Measurements from ENCODE around the gene FMN1. TPM values are rescaled to one million over a fixed set of nuclear protein-coding genes. Genes with fewer than 3 reads are reported as not detected.

Gene FMN1
- polyA plus RNA-seq, 2 donors: 1.0 to 2.1 TPM

DNA sequence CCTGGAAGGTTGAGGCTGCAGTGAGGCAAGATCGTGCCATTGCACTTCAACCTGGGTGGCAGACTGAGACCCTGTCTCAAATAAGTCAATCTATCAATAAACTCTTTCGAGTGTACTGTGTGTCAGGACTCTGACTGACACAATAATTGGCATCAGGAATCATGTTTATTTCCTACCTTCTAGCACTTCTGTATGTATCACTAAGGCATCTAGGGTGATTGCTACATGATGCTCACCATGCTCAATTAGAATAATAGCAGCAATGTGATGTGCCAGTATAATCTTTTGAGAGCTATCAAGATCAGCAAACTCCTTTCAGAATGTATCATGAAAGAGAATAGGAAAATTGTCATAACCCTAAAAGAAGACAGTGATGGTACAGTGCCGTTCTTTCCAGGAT is 95.3 kb downstream of the FMN1 start:
- WGBS, 2 donors: 89 to 92% methylated on average over 3 of the region's 3 CpGs

DNA sequence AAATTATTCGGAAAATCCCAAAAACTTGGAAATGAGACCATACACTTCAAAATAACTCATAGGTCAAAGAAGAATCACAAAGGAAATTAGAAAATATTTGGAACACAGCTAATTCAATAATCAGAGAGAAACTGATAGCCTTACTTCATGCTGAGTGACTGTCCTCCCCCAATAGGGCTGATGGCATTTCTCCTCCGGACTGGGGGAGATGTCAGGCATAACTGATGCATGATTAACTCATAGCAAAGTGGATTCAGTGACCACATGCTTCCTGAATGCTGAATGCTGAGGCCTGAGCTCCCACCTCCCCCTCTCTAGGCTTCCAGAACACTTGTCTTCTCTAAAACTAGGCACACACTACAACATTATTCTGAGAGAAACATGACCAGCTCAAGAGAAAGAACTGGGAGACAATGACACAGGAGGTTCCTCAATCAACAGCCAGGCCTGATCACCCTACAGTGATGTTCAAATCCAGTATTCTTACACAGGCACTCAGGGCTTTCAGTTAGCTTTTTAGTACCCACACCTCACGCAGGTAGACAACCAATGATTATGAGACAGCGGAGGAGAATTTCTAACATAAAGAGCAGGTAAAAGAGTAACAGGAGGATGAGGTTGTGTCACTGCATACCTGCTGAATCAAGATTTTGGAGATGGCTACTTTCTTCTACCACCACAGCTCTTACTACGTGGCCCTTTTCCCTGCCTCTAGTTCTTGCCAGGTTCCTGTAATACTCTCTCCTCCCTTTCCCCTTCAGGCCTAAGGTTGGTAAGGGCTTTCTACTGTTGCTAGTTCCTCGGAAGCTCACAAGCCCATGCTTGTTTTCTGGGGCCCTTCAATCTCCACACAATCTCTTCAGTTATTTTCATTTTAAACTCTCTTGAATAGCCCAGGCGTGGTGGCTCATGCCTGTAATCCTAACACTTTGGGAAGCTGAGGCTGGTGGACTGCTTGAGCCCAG is 96.1 kb downstream of the FMN1 start:
- H3K27ac ChIP-seq (ENCODE audit: low read depth in 2 of 2, low read length in 1 of 2): no peak overlapping the region
- no peaks in the 10 kb centered on the region for H3K4me1 ChIP-seq (ENCODE audit: control insufficient read depth in 2 of 2, insufficient read depth in 2 of 2, low read length in 1 of 2)
- no peaks in the 10 kb centered on the region for H3K27me3 ChIP-seq (ENCODE audit: control insufficient read depth in 1 of 2, insufficient read depth in 2 of 2, low read length in 2 of 2)
- H3K9me3 ChIP-seq (ENCODE audit: control insufficient read depth in 2 of 2, insufficient read depth in 1 of 2, low read depth in 1 of 2, low read length in 1 of 2): no peaks in the 10 kb centered on the region
- no peaks in the 10 kb centered on the region for H3K36me3 ChIP-seq (ENCODE audit: control insufficient read depth in 2 of 2, insufficient read depth in 2 of 2, low read length in 1 of 2)
- no peak overlapping the region for H3K4me3 ChIP-seq (ENCODE audit: low read depth in 1 of 2, low read length in 2 of 2)
- WGBS, 2 donors: 70 to 81% methylated on average over 7 of the region's 7 CpGs

More for the DNA sequence above, 95.3 kb downstream of the FMN1 start:
- H3K4me1 ChIP-seq (ENCODE audit: control insufficient read depth in 2 of 2, insufficient read depth in 2 of 2, low read length in 1 of 2): no peaks in the 10 kb centered on the region
- no peak overlapping the region for H3K4me3 ChIP-seq (ENCODE audit: low read depth in 1 of 2, low read length in 2 of 2)
- no peaks in the 10 kb centered on the region for H3K9me3 ChIP-seq (ENCODE audit: control insufficient read depth in 2 of 2, insufficient read depth in 1 of 2, low read depth in 1 of 2, low read length in 1 of 2)
- no peaks in the 10 kb centered on the region for H3K36me3 ChIP-seq (ENCODE audit: control insufficient read depth in 2 of 2, insufficient read depth in 2 of 2, low read length in 1 of 2)
- H3K27me3 ChIP-seq (ENCODE audit: control insufficient read depth in 1 of 2, insufficient read depth in 2 of 2, low read length in 2 of 2): no peaks in the 10 kb centered on the region
- H3K27ac ChIP-seq (ENCODE audit: low read depth in 2 of 2, low read length in 1 of 2): no peak overlapping the region

DNA sequence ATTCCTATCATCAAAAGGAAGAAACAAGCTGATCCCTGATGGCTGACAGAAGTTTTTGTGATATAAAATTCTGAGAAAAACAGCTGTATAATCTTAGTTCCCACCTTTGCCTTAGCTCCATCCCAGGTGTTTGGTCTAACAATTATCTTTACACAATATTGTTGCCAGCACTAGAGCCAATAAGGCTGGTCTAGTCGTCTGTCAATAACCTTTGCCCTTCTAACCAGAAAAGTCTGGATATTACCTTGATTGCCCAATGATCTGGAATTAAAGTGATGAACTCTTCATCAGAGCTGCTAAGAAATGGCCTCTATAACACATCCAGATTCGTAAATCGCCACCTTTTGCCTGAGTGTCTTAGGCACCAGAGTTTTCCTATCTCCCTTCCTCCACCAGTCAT is 98.4 kb downstream of the FMN1 start:
- 82 to 91% methylated on average over 3 of the region's 3 CpGs for WGBS, 2 donors
- Histone ChIP-seq H3K27me3 (ENCODE audit: control insufficient read depth in 1 of 2, insufficient read depth in 2 of 2, low read length in 2 of 2) (no peaks in the 10 kb centered on the region), H3K36me3 (ENCODE audit: control insufficient read depth in 2 of 2, insufficient read depth in 2 of 2, low read length in 1 of 2) (no peaks in the 10 kb centered on the region), H3K27ac (ENCODE audit: low read depth in 2 of 2, low read length in 1 of 2) (no peak overlapping the region), H3K4me3 (ENCODE audit: low read depth in 1 of 2, low read length in 2 of 2) (no peak overlapping the region), H3K9me3 (ENCODE audit: control insufficient read depth in 2 of 2, insufficient read depth in 1 of 2, low read depth in 1 of 2, low read length in 1 of 2) (no peaks in the 10 kb centered on the region), H3K4me1 (ENCODE audit: control insufficient read depth in 2 of 2, insufficient read depth in 2 of 2, low read length in 1 of 2) (peaks cover 0 to 3% of the 10 kb centered on the region in 2 donors)

DNA sequence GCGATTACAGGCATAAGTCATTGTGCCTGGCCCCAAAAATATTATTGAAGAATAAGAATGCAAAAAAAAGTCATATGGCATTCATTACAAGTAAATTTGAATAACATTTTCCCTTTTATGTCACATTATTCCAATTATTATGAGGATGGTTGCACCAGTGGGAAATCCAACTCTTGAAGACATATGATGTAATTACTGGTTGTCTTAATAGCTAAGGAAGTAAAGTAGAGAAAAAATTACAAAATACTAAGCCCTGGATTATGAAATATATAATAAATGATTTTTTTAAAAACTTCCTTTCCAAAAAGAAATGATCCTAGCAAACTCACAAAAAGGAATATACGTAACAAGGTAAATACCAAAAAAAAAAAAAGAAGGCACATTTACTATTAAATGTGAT is 98.9 kb downstream of the FMN1 start:
- Histone ChIP-seq H3K27ac (ENCODE audit: low read depth in 2 of 2, low read length in 1 of 2) (no peak overlapping the region), H3K27me3 (ENCODE audit: control insufficient read depth in 1 of 2, insufficient read depth in 2 of 2, low read length in 2 of 2) (no peaks in the 10 kb centered on the region), H3K4me3 (ENCODE audit: low read depth in 1 of 2, low read length in 2 of 2) (no peak overlapping the region), H3K4me1 (ENCODE audit: control insufficient read depth in 2 of 2, insufficient read depth in 2 of 2, low read length in 1 of 2) (peaks cover 0 to 3% of the 10 kb centered on the region in 2 donors), H3K36me3 (ENCODE audit: control insufficient read depth in 2 of 2, insufficient read depth in 2 of 2, low read length in 1 of 2) (no peaks in the 10 kb centered on the region), H3K9me3 (ENCODE audit: control insufficient read depth in 2 of 2, insufficient read depth in 1 of 2, low read depth in 1 of 2, low read length in 1 of 2) (no peaks in the 10 kb centered on the region)
- WGBS, 2 donors: 72 to 78% methylated on average over 2 of the region's 2 CpGs

DNA sequence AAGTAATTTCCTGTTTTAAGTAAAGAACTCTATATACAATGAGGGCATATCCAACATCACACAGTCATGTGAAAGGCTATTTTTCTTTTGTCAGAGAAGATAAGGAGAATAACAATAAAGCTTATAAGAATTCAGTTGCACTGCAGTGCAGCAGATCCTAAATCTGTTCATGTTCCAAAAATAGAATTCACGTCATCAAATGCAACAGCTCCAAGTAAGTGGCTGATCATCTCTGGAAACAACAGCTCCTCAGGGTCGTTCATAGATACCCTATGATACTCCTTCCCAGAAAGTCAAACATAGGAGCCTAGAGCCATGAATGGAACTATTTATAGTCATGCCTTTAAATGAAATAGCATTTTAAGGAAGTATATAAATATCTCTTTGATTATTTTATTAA is 100.2 kb downstream of the FMN1 start:
- Histone ChIP-seq H3K4me3 (ENCODE audit: low read depth in 1 of 2, low read length in 2 of 2) (no peak overlapping the region), H3K4me1 (ENCODE audit: control insufficient read depth in 2 of 2, insufficient read depth in 2 of 2, low read length in 1 of 2) (peaks cover 0 to 3% of the 10 kb centered on the region in 2 donors), H3K9me3 (ENCODE audit: control insufficient read depth in 2 of 2, insufficient read depth in 1 of 2, low read depth in 1 of 2, low read length in 1 of 2) (no peaks in the 10 kb centered on the region), H3K36me3 (ENCODE audit: control insufficient read depth in 2 of 2, insufficient read depth in 2 of 2, low read length in 1 of 2) (no peaks in the 10 kb centered on the region), H3K27me3 (ENCODE audit: control insufficient read depth in 1 of 2, insufficient read depth in 2 of 2, low read length in 2 of 2) (no peaks in the 10 kb centered on the region), H3K27ac (ENCODE audit: low read depth in 2 of 2, low read length in 1 of 2) (no peak overlapping the region)
- 47 to 56% methylated on average over 2 of the region's 2 CpGs for WGBS, 2 donors

DNA sequence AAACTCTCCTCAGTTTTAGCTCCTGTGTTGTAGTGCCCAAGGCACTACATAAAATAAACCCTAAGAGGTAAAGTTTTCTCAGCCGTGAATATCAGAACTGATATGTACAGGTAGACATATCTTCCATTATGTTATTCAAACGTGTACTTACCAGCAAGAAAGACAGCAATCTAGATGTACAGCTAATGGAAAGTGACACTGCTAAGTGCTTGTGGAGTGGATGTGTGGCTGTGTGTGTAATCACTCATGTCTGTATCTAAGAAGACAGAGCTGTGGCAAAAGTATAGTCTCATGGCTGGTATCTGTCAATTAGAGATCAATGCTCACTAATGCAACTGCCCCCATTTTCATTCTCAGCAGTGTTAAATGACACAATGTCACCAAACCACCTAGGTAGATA is 101.3 kb downstream of the FMN1 start:
- Histone ChIP-seq H3K4me1 (ENCODE audit: control insufficient read depth in 2 of 2, insufficient read depth in 2 of 2, low read length in 1 of 2) (peaks cover 0 to 3% of the 10 kb centered on the region in 2 donors), H3K4me3 (ENCODE audit: low read depth in 1 of 2, low read length in 2 of 2) (no peak overlapping the region), H3K27ac (ENCODE audit: low read depth in 2 of 2, low read length in 1 of 2) (no peak overlapping the region), H3K27me3 (ENCODE audit: control insufficient read depth in 1 of 2, insufficient read depth in 2 of 2, low read length in 2 of 2) (no peaks in the 10 kb centered on the region), H3K36me3 (ENCODE audit: control insufficient read depth in 2 of 2, insufficient read depth in 2 of 2, low read length in 1 of 2) (no peaks in the 10 kb centered on the region), H3K9me3 (ENCODE audit: control insufficient read depth in 2 of 2, insufficient read depth in 1 of 2, low read depth in 1 of 2, low read length in 1 of 2) (no peaks in the 10 kb centered on the region)
- 54 to 70% methylated on average over 2 of the region's 2 CpGs for WGBS, 2 donors

DNA sequence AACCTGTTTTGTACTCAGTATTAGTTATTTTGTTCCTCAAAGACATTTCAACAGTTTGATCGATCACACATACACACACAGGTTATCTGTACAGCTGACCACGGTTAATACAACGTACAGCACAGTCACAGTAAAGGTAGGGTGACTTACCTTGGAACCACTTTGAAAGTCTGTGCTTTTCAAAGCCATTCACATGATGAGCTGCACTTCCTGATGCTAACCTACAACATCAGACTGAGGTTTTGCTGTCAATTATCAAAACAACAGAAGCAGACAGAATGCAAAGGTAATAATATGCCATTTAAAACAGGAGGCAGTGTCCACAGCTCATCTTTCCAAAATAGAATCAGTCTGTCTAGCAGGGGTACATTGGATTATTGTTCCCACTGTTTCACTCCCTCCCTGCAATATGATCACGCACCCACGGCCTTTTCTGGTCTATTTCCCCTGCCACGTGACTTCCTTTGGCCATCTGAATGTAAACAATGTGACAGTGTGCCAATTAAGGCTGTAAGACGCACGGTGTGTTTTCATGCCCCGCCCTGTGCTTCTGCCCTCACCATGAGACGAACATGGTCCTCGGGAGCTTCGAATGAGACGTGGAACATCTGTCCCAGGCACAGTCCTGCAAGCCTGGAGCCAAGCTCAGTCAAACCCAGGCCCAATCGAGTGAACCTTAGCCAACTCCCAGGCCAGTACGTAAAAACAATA is 102.4 kb downstream of the FMN1 start:
- no peaks in the 10 kb centered on the region for H3K9me3 ChIP-seq (ENCODE audit: control insufficient read depth in 2 of 2, insufficient read depth in 1 of 2, low read depth in 1 of 2, low read length in 1 of 2)

DNA sequence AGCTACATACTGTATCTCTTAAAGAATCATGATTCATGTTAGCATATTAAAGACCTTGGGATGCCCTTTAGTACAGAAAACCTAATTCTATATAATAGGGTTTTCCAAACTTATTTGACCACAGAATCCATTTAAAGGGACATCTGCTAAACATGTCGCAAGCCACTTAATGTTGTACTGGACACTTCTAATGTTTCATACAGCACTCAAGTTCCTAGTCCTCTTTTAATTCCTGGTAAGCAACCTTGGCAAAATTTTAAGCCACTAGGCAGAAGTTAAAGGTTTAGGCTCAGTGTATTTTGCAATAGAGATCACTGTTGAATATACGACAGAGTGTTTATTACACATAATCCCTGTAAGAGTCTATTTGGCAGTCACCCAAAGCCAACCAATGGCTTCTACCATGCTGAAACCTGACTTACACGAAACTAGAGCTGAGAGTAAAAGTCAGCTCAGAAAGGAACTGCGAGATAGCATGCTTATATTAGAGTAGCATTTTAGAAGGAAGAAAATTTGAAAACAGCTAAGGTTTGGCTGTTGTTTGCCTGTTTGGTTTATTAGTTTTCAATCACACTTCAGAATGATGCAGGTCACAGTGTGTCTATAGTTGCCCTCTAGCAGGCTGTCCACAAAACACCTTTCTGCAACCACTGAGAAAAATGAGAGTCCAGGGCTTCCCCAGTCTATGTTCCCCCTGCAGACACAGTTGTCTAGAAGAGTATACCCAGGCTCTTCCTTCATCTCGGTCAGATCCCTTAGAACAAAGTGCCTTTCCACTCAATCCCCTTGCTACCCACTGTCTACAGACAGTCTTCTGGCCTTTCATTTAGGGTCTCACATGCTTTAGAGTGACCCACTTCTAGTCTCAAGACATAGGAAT is 104.4 kb downstream of the FMN1 start:
- Histone ChIP-seq H3K4me1 (ENCODE audit: control insufficient read depth in 2 of 2, insufficient read depth in 2 of 2, low read length in 1 of 2) (peaks cover 0 to 3% of the 10 kb centered on the region in 2 donors), H3K36me3 (ENCODE audit: control insufficient read depth in 2 of 2, insufficient read depth in 2 of 2, low read length in 1 of 2) (no peaks in the 10 kb centered on the region), H3K9me3 (ENCODE audit: control insufficient read depth in 2 of 2, insufficient read depth in 1 of 2, low read depth in 1 of 2, low read length in 1 of 2) (no peaks in the 10 kb centered on the region), H3K27ac (ENCODE audit: low read depth in 2 of 2, low read length in 1 of 2) (no peak overlapping the region), H3K4me3 (ENCODE audit: low read depth in 1 of 2, low read length in 2 of 2) (no peak overlapping the region), H3K27me3 (ENCODE audit: control insufficient read depth in 1 of 2, insufficient read depth in 2 of 2, low read length in 2 of 2) (no peaks in the 10 kb centered on the region)
- 39 to 46% methylated on average over 5 of the region's 5 CpGs for WGBS, 2 donors

More for the DNA sequence above, 102.4 kb downstream of the FMN1 start:
- H3K4me3 ChIP-seq (ENCODE audit: low read depth in 1 of 2, low read length in 2 of 2): no peak overlapping the region
- peaks cover 0 to 3% of the 10 kb centered on the region in 2 donors for H3K4me1 ChIP-seq (ENCODE audit: control insufficient read depth in 2 of 2, insufficient read depth in 2 of 2, low read length in 1 of 2)
- H3K36me3 ChIP-seq (ENCODE audit: control insufficient read depth in 2 of 2, insufficient read depth in 2 of 2, low read length in 1 of 2): no peaks in the 10 kb centered on the region
- no peak overlapping the region for H3K27ac ChIP-seq (ENCODE audit: low read depth in 2 of 2, low read length in 1 of 2)
- 52 to 57% methylated on average over 15 of the region's 15 CpGs for WGBS, 2 donors
- no peaks in the 10 kb centered on the region for H3K27me3 ChIP-seq (ENCODE audit: control insufficient read depth in 1 of 2, insufficient read depth in 2 of 2, low read length in 2 of 2)

Measured in esophagus (tissue), 2 donors.